H9 (cell line): Measurements from ENCODE around the gene EFCAB6. TPM values are rescaled to one million over a fixed set of nuclear protein-coding genes. Genes with fewer than 3 reads are reported as not detected.

Experiments
- DNase-seq: peaks from one replicate; pipeline ENCODE4 v3.0.0-alpha.2; 2017
- H2AFZ ChIP-seq: one replicate; pipeline ENCODE4 v1.6.1; 2013; ENCODE audit warnings: mild to moderate bottlenecking, low read length, control low read depth, moderate library complexity
- H2AK5ac ChIP-seq: 2 replicates; pipeline ENCODE4 v1.6.1; 2013; ENCODE audit warnings: low read length, control low read depth, mixed read lengths; ENCODE audit not compliant: insufficient read length
- H2BK120ac ChIP-seq: one replicate; pipeline ENCODE4 v1.6.1; 2013; ENCODE audit warnings: low read depth, mild to moderate bottlenecking, low read length, control low read depth, inconsistent platforms; ENCODE audit not compliant: poor library complexity, severe bottlenecking
- H2BK12ac ChIP-seq: 2 replicates; pipeline ENCODE4 v1.6.1; 2013; ENCODE audit warnings: low read length, control low read depth, mixed read lengths, low read depth; ENCODE audit not compliant: insufficient read length
- H2BK15ac ChIP-seq: 2 replicates; pipeline ENCODE4 v1.6.1; 2013; ENCODE audit warnings: low read depth, low read length, control low read depth
- H2BK20ac ChIP-seq: one replicate; pipeline ENCODE4 v1.6.1; 2013; ENCODE audit warnings: low read depth, mild to moderate bottlenecking, low read length, control low read depth, inconsistent platforms; ENCODE audit not compliant: poor library complexity, severe bottlenecking
- H2BK5ac ChIP-seq: 2 replicates; pipeline ENCODE4 v1.6.1; 2013; ENCODE audit warnings: low read length, control low read depth, mixed read lengths; ENCODE audit not compliant: insufficient read length
- H3K14ac ChIP-seq: 2 replicates; pipeline ENCODE4 v1.6.1; 2013; ENCODE audit warnings: low read length, control low read depth; ENCODE audit not compliant: insufficient read depth
- H3K18ac ChIP-seq: 2 replicates; pipeline ENCODE4 v1.6.1; 2013; ENCODE audit warnings: low read depth, mild to moderate bottlenecking, mixed read lengths, low read length, control low read depth; ENCODE audit not compliant: insufficient read length
- H3K23ac ChIP-seq: 2 replicates; pipeline ENCODE4 v1.6.1; 2013; ENCODE audit warnings: low read length, control low read depth, mixed read lengths, low read depth; ENCODE audit not compliant: insufficient read length
- H3K23me2 ChIP-seq: 2 replicates; pipeline ENCODE4 v1.6.1; 2013; ENCODE audit warnings: low read depth, mild to moderate bottlenecking, mixed read lengths, low read length, control low read depth; ENCODE audit not compliant: insufficient read length, poor library complexity, severe bottlenecking
- H3K27ac ChIP-seq: 2 replicates; pipeline ENCODE4 v1.5.1; 2013; ENCODE audit warnings: low read length, control low read depth, mixed read lengths, low read depth; ENCODE audit not compliant: insufficient read length
- H3K27me3 ChIP-seq: 2 replicates; pipeline ENCODE4 v1.6.1; 2013; ENCODE audit warnings: low read length, control low read depth, inconsistent platforms; ENCODE audit not compliant: insufficient read depth
- H3K4ac ChIP-seq: 2 replicates; pipeline ENCODE4 v1.6.1; 2013; ENCODE audit warnings: low read depth, mild to moderate bottlenecking, control low read depth, inconsistent platforms, low read length, moderate library complexity
- H3K4me1 ChIP-seq: 2 replicates; pipeline ENCODE4 v1.6.1; 2013; ENCODE audit warnings: low read length, control low read depth, inconsistent platforms; ENCODE audit not compliant: insufficient read depth
- H3K4me2 ChIP-seq: 2 replicates; pipeline ENCODE4 v1.6.1; 2013; ENCODE audit warnings: low read length, control low read depth, mixed read lengths; ENCODE audit not compliant: insufficient read length, insufficient read depth
- H3K56ac ChIP-seq: 2 replicates; pipeline ENCODE4 v1.6.1; 2013; ENCODE audit warnings: low read depth, mild to moderate bottlenecking, mixed read lengths, low read length, control low read depth; ENCODE audit not compliant: insufficient read length
- H3K79me1 ChIP-seq: 2 replicates; pipeline ENCODE4 v1.6.1; 2013; ENCODE audit warnings: low read depth, mild to moderate bottlenecking, moderate library complexity, low read length, control low read depth, inconsistent platforms; ENCODE audit not compliant: insufficient read depth, poor library complexity, severe bottlenecking
- H3K79me2 ChIP-seq: 2 replicates; pipeline ENCODE4 v1.6.1; 2013; ENCODE audit warnings: low read length, control low read depth, inconsistent platforms; ENCODE audit not compliant: insufficient read depth
- H3K9ac ChIP-seq: 2 replicates; pipeline ENCODE4 v1.6.1; 2013; ENCODE audit warnings: low read length, control low read depth, mixed read lengths; ENCODE audit not compliant: insufficient read length; ENCODE audit errors: extremely low read depth
- H3K9me3 ChIP-seq: one replicate; pipeline ENCODE4 v1.6.1; 2013; ENCODE audit warnings: low read depth, low read length, inconsistent platforms; ENCODE audit not compliant: control insufficient read depth
- H3T11ph ChIP-seq: one replicate; pipeline ENCODE4 v1.6.1; 2013; ENCODE audit warnings: mild to moderate bottlenecking, low read length, control low read depth, inconsistent platforms
- H4K20me1 ChIP-seq: one replicate; pipeline ENCODE4 v1.6.1; 2013; ENCODE audit not compliant: control insufficient read depth, insufficient read length, insufficient read depth
- H4K5ac ChIP-seq: 2 replicates; pipeline ENCODE4 v1.6.1; 2013; ENCODE audit warnings: low read depth, mild to moderate bottlenecking, mixed read lengths, low read length, control low read depth; ENCODE audit not compliant: insufficient read length
- H4K8ac ChIP-seq: replicated peaks from 2 replicates; pipeline ENCODE4 v1.6.1; 2013; ENCODE audit warnings: low read length, control low read depth, mixed read lengths, low read depth; ENCODE audit not compliant: insufficient read length
- H4K91ac ChIP-seq: 2 replicates; pipeline ENCODE4 v1.6.1; 2013; ENCODE audit warnings: low read depth, mild to moderate bottlenecking, moderate library complexity, mixed read lengths, low read length, control low read depth; ENCODE audit not compliant: insufficient read length
- H3K27ac Mint-ChIP-seq, 3 experiments: 2 replicates in 2 of 3; 3 replicates in 1 of 3; pipeline ENCODE4 v1.8.0; 2020 to 2021; ENCODE audit warnings: mixed read lengths in 3 of 3, mild to moderate bottlenecking in 1 of 3, moderate library complexity in 1 of 3
- H3K27me3 Mint-ChIP-seq: 2 replicates; pipeline ENCODE4 v1.8.0; 2021; ENCODE audit warnings: low read depth, mild to moderate bottlenecking, moderate library complexity, mixed read lengths
- H3K36me3 Mint-ChIP-seq, 3 experiments: 2 replicates in 2 of 3; 3 replicates in 1 of 3; pipeline ENCODE4 v1.8.0; 2020 to 2021; ENCODE audit warnings: low read depth in 3 of 3, mixed read lengths in 3 of 3; ENCODE audit not compliant: insufficient read depth in 1 of 3
- H3K4me1 Mint-ChIP-seq, 2 experiments: 2 replicates each; pipeline ENCODE4 v1.8.0; 2020; ENCODE audit warnings: mixed read lengths in 2 of 2
- H3K4me3 Mint-ChIP-seq, 2 experiments: 2 replicates in 1 of 2; 3 replicates in 1 of 2; pipeline ENCODE4 v1.8.0; 2020 to 2021; ENCODE audit warnings: mild to moderate bottlenecking in 2 of 2, mixed read lengths in 2 of 2, moderate library complexity in 1 of 2
- H3K9me3 Mint-ChIP-seq, 2 experiments: 2 replicates in 1 of 2; 3 replicates in 1 of 2; pipeline ENCODE4 v1.8.0; 2020; ENCODE audit warnings: mild to moderate bottlenecking in 2 of 2, mixed read lengths in 2 of 2, moderate library complexity in 1 of 2
- CTCF ChIP-seq: fragments of 200-600 bp; sonication (generic); conservative IDR thresholded peaks from 3 replicates; pipeline ENCODE4 v1.8.0; 2021; ENCODE audit warnings: antibody characterized with exemption, mild to moderate bottlenecking
- WGBS: extraction: QIAGEN DNeasy Blood & Tissue Kit; methylation state at CpG from one replicate; pipeline ENCODE4 v1.1.7; 2013; ENCODE audit warnings: missing lambda C conversion rate, low lambda C conversion rate, mixed read lengths; ENCODE audit not compliant: insufficient read length; ENCODE audit errors: extremely low coverage; 5-methylcytosine and 5-hydroxymethylcytosine counted together
- total RNA-seq: library from RNA; stranded (reverse); gene quantifications from 2 replicates; pipeline ENCODE4 v1.2.1, GENCODE V29; 2021

The EFCAB6 gene
- total RNA-seq, 1 experiment from 2014 or later: 0.31 TPM

GRCh38 chr22:43652845-43653244 lies 159.3 kb downstream of the EFCAB6 start:
- Histone ChIP-seq H3K23me2 (no peaks in the 10 kb centered on the region), H3K79me1 (no peaks in the 10 kb centered on the region), H3K79me2 (no peaks in the 10 kb centered on the region), H3K4me1 (no peaks in the 10 kb centered on the region), H3K56ac (no peak overlapping the region), H3K14ac (no peak overlapping the region), H3K23ac (no peak overlapping the region), H3K4ac (no peak overlapping the region), H2BK12ac (no peak overlapping the region), H2BK120ac (no peak overlapping the region), H3K9me3 (peaks cover 7% of the 10 kb centered on the region), H4K8ac (no peak overlapping the region), H2BK5ac (no peak overlapping the region), H2AFZ (no peak overlapping the region), H3K27me3 (no peaks in the 10 kb centered on the region), H3T11ph (no peak overlapping the region), H2BK20ac (no peak overlapping the region), H4K91ac (no peak overlapping the region), H3K4me2 (no peak overlapping the region), H3K18ac (no peak overlapping the region), H4K5ac (no peak overlapping the region), H3K27ac (no peak overlapping the region), H2BK15ac (no peak overlapping the region), H2AK5ac (no peak overlapping the region), H3K9ac (no peak overlapping the region), H4K20me1 (no peaks in the 10 kb centered on the region)
- Mint-ChIP-seq H3K4me3 (no peak overlapping the region), H3K9me3 (peaks cover 21 to 23% of the 10 kb centered on the region in 2 experiments), H3K27ac (no peak overlapping the region), H3K36me3 (peaks cover 6 to 28% (median 14%) of the 10 kb centered on the region in 3 experiments; a peak in 6 of 7 replicates), H3K4me1 (no peaks in the 10 kb centered on the region), H3K27me3 (no peaks in the 10 kb centered on the region; the same call in 1 of the 2 replicates)
- no CpG with 5 or more reads among the region's 4 CpGs for WGBS
- TF ChIP-seq CTCF: no peak
- no peak for DNase-seq
